IMR-90 (cell line): ENCODE measurements around the gene CDC25B. TPM values are rescaled to one million over a fixed set of nuclear protein-coding genes. Genes with fewer than 3 reads are reported as not detected.

Source experiments
- ATAC-seq: fragments of 200-7000 bp; cut with Tn5 transposase; 2 replicates; pipeline ENCODE4 v1.9.1; 2020; ENCODE audit warnings: low read depth, mild to moderate bottlenecking, moderate library complexity
- BruUV-seq: library from RNA; stranded (reverse); fragments of 400-500 nt; replicated peaks from 2 replicates; lab custom pipeline; 2021; lab: Mats Ljungman, UMichigan
- CTCF ChIA-PET: fragments of 300-600 bp; formaldehyde crosslinking; extraction: SDS; loops from one replicate; lab custom pipeline; 2021; ENCODE audit warnings: antibody characterized with exemption; lab: Yijun Ruan, JAX
- POLR2A ChIA-PET: fragments of 300-600 bp; sonication (Branson Sonifier 250); formaldehyde crosslinking; loops from one replicate; lab custom pipeline; 2022; ENCODE audit warnings: antibody characterized with exemption; ENCODE audit not compliant: unreplicated experiment; lab: Charles Lee
- DNase-seq: peaks from one replicate; pipeline ENCODE4 v3.0.0; 2013
- H2AFZ ChIP-seq: replicated peaks from 2 replicates; pipeline ENCODE3; 2013; ENCODE audit warnings: low read length, mild to moderate bottlenecking; ENCODE audit not compliant: poor library complexity
- H2AK5ac ChIP-seq: 2 replicates; pipeline ENCODE4 v1.6.1; 2013; ENCODE audit warnings: low read depth, low read length, inconsistent platforms
- H2AK9ac ChIP-seq: replicated peaks from 2 replicates; pipeline ENCODE3; 2013; ENCODE audit warnings: mild to moderate bottlenecking, low read depth, low read length, moderate library complexity; ENCODE audit not compliant: poor library complexity
- H2BK120ac ChIP-seq: 2 replicates; pipeline ENCODE4 v1.6.1; 2013; ENCODE audit warnings: low read depth, low read length, inconsistent platforms
- H2BK15ac ChIP-seq: 3 replicates; pipeline ENCODE4 v1.6.1; 2013; ENCODE audit warnings: low read depth, low read length, inconsistent platforms
- H2BK20ac ChIP-seq: 2 replicates; pipeline ENCODE4 v1.6.1; 2013; ENCODE audit warnings: low read depth, mild to moderate bottlenecking, inconsistent platforms, low read length, moderate library complexity
- H2BK5ac ChIP-seq: 2 replicates; pipeline ENCODE4 v1.6.1; 2013; ENCODE audit warnings: mild to moderate bottlenecking, low read depth, low read length, inconsistent platforms; ENCODE audit not compliant: poor library complexity, severe bottlenecking
- H3K14ac ChIP-seq: replicated peaks from 2 replicates; pipeline ENCODE4 v1.6.1; 2013; ENCODE audit warnings: low read depth, low read length, inconsistent platforms
- H3K18ac ChIP-seq: 2 replicates; pipeline ENCODE4 v1.6.1; 2013; ENCODE audit warnings: low read depth, low read length, control low read depth
- H3K23ac ChIP-seq: 2 replicates; pipeline ENCODE4 v1.6.1; 2013; ENCODE audit warnings: low read depth, low read length, inconsistent platforms
- H3K27ac ChIP-seq: 2 replicates; pipeline ENCODE4 v1.5.1; 2013; ENCODE audit warnings: mild to moderate bottlenecking, control low read depth, low read length; ENCODE audit not compliant: insufficient read depth
- H3K27me3 ChIP-seq: 2 replicates; pipeline ENCODE4 v1.6.1; 2013; ENCODE audit warnings: low read length; ENCODE audit not compliant: control insufficient read depth, insufficient read depth
- H3K36me3 ChIP-seq: 2 replicates; pipeline ENCODE4 v1.6.1; 2013; ENCODE audit warnings: low read length, mixed read lengths; ENCODE audit not compliant: control insufficient read depth, insufficient read depth
- H3K4ac ChIP-seq: 2 replicates; pipeline ENCODE4 v1.6.1; 2013; ENCODE audit warnings: low read depth, low read length, inconsistent platforms
- H3K4me1 ChIP-seq: 2 replicates; pipeline ENCODE4 v1.6.1; 2013; ENCODE audit warnings: low read length, mixed read lengths; ENCODE audit not compliant: control insufficient read depth, insufficient read depth
- H3K4me2 ChIP-seq: 2 replicates; pipeline ENCODE4 v1.6.1; 2013; ENCODE audit warnings: low read depth, mild to moderate bottlenecking, control low read depth, low read length, moderate library complexity
- H3K4me3 ChIP-seq: 2 replicates; pipeline ENCODE4 v1.5.1; 2013; ENCODE audit warnings: low read depth, mild to moderate bottlenecking, control low read depth, low read length, moderate library complexity; ENCODE audit not compliant: insufficient read depth
- H3K56ac ChIP-seq: 2 replicates; pipeline ENCODE4 v1.6.1; 2013; ENCODE audit warnings: low read length, inconsistent platforms; ENCODE audit not compliant: insufficient read depth; ENCODE audit errors: extremely low read depth
- H3K79me1 ChIP-seq, 2 experiments: 2 replicates each; pipeline ENCODE4 v1.6.1; 2013; ENCODE audit warnings: low read length in 2 of 2, inconsistent platforms in 1 of 2, low read depth in 1 of 2
- H3K9ac ChIP-seq: 2 replicates; pipeline ENCODE4 v1.6.1; 2013; ENCODE audit warnings: low read depth, low read length, control low read depth
- H3K9me1 ChIP-seq: 2 replicates; pipeline ENCODE4 v1.6.1; 2013; ENCODE audit warnings: low read length, inconsistent platforms; ENCODE audit not compliant: insufficient read depth
- H3K9me3 ChIP-seq: 2 replicates; pipeline ENCODE4 v1.6.1; 2013; ENCODE audit warnings: low read length; ENCODE audit not compliant: control insufficient read depth, insufficient read depth
- H4K20me1 ChIP-seq: 2 replicates; pipeline ENCODE4 v1.6.1; 2013; ENCODE audit warnings: low read length, inconsistent platforms; ENCODE audit not compliant: insufficient read depth
- H4K5ac ChIP-seq: 2 replicates; pipeline ENCODE4 v1.6.1; 2013; ENCODE audit warnings: mild to moderate bottlenecking, low read depth, low read length, control low read depth
- H4K8ac ChIP-seq, 2 experiments: 2 replicates each; pipeline ENCODE4 v1.6.1; 2013; ENCODE audit warnings: low read depth in 2 of 2, low read length in 2 of 2, control low read depth in 1 of 2, inconsistent platforms in 1 of 2
- H4K91ac ChIP-seq: 2 replicates; pipeline ENCODE4 v1.6.1; 2013; ENCODE audit warnings: low read depth, low read length, inconsistent platforms; ENCODE audit not compliant: insufficient read depth
- CEBPB ChIP-seq: IDR thresholded peaks from 2 replicates; pipeline ENCODE4 v1.6.1; 2012; ENCODE audit warnings: low read depth, low read length, improper control_type of control experiment
- CHD1 ChIP-seq: IDR thresholded peaks from 2 replicates; pipeline ENCODE4 v1.6.1; 2012; ENCODE audit warnings: low read depth, low read length, improper control_type of control experiment
- FOS ChIP-seq: fragments of 150-350 bp; IDR thresholded peaks from 2 replicates; pipeline ENCODE4 v1.6.1; 2016; ENCODE audit warnings: low read depth, low read length
- MAFK ChIP-seq: IDR thresholded peaks from 2 replicates; pipeline ENCODE4 v1.6.1; 2012; ENCODE audit warnings: low read depth, low read length, improper control_type of control experiment
- MAZ ChIP-seq: IDR thresholded peaks from 2 replicates; pipeline ENCODE4 v1.6.1; 2012; ENCODE audit warnings: low read depth, mild to moderate bottlenecking, low read length, improper control_type of control experiment, moderate library complexity, borderline replicate concordance
- MXI1 ChIP-seq: IDR thresholded peaks from 2 replicates; pipeline ENCODE4 v1.6.1; 2012; ENCODE audit warnings: low read depth, mild to moderate bottlenecking, low read length, moderate library complexity, borderline replicate concordance
- NFE2L2 ChIP-seq: fragments of 150-350 bp; IDR thresholded peaks from 2 replicates; pipeline ENCODE4 v1.6.1; 2016; ENCODE audit warnings: low read depth, mild to moderate bottlenecking, low read length
- POLR2A ChIP-seq: IDR thresholded peaks from 2 replicates; pipeline ENCODE4 v1.6.1; 2012; ENCODE audit warnings: mild to moderate bottlenecking, low read depth, low read length
- RAD21 ChIP-seq: IDR thresholded peaks from 2 replicates; pipeline ENCODE4 v1.6.1; 2012; ENCODE audit warnings: low read length, improper control_type of control experiment
- RCOR1 ChIP-seq: IDR thresholded peaks from 2 replicates; pipeline ENCODE4 v1.6.1; 2012; ENCODE audit warnings: mild to moderate bottlenecking, low read length, improper control_type of control experiment; ENCODE audit not compliant: insufficient replicate concordance
- SMC3 ChIP-seq: fragments of 150-350 bp; IDR thresholded peaks from 2 replicates; pipeline ENCODE4 v1.6.1; 2016; ENCODE audit warnings: low read depth, mild to moderate bottlenecking, antibody characterized with exemption, low read length, moderate library complexity
- WGBS, 2 experiments: methylation state at CpG; one replicate each; pipeline versions ENCODE4 v1.1.5 to v1.1.7; 2013; ENCODE audit warnings: missing lambda C conversion rate in 2 of 2; ENCODE audit not compliant: insufficient read length in 1 of 2; ENCODE audit errors: extremely low coverage in 2 of 2; 5-methylcytosine and 5-hydroxymethylcytosine counted together
- dilution Hi-C: fragments of 300-500 bp; cut with HindIII; formaldehyde crosslinking; loops from one replicate; pipeline ENCODE4 v1.14.3; 2018; ENCODE audit warnings: low sequenced_read_pairs; ENCODE audit not compliant: unreplicated experiment
- in situ Hi-C: fragments of 300-500 bp; cut with MboI; formaldehyde crosslinking; loops from 3 replicates; pipeline ENCODE4 v1.14.3; 2019; ENCODE audit warnings: low sequenced_read_pairs, inconsistent platforms, mixed read lengths
- intact Hi-C: fragments of 100-400 bp; cut with micrococcal nuclease; formaldehyde crosslinking; loops from 2 replicates; pipeline ENCODE4 v1.10.0; 2022
- polyA plus RNA-seq, 3 experiments: library from polyadenylated mRNA; depleted of rRNA; stranded (reverse); fragments of >200 nt; gene quantifications; 2 replicates each; pipeline ENCODE4 v1.2.3, GENCODE V29; 2012; ENCODE audit warnings: low replicate concordance in 1 of 3
- total RNA-seq: library from RNA; depleted of rRNA; stranded (reverse); fragments of >200 nt; gene quantifications from 2 replicates; pipeline ENCODE4 v1.2.3, GENCODE V29; 2012
- TF ChIP-seq, protein P1 (sequence below): fragments of 150-350 bp; IDR thresholded peaks from 2 replicates; pipeline ENCODE4 v1.6.1; 2017; ENCODE audit warnings: mild to moderate bottlenecking, antibody characterized with exemption, low read length, low read depth
- TF ChIP-seq, protein P2 (sequence below): fragments of 150-350 bp; IDR thresholded peaks from 2 replicates; pipeline ENCODE4 v1.6.1; 2016; ENCODE audit warnings: low read depth, mild to moderate bottlenecking, low read length, moderate library complexity, borderline replicate concordance
- TF ChIP-seq, protein P3 (sequence below): conservative IDR thresholded peaks from 2 replicates; pipeline ENCODE4 v1.5.1; 2012; ENCODE audit warnings: mild to moderate bottlenecking, low read depth, low read length, improper control_type of control experiment

CDC25B gene
- total and polyA plus RNA-seq, 2 of the 4 experiments (the other 2 are of a cell fraction) = 14.5 to 50.5 TPM

DNA sequence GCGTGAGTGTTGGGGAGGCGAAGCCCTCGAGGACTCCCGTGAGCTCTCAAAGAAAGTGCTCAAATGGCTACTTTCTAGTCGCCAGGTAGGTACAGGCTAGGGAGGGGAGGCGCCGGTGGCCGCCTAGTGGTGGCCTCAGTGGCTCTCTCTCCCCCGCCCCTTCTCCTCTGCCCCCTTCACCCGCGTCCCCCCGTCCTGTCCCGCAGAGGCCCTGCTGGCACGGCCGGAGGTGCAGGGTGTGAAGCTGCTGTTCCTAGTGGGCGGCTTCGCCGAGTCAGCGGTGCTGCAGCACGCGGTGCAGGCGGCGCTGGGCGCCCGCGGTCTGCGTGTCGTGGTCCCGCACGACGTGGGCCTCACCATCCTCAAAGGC is 44.8 kb upstream of the CDC25B start:
- no peak overlapping the region for H3K18ac ChIP-seq
- H2BK5ac ChIP-seq = no peak overlapping the region
- dilution Hi-C loops (no loop called here), in situ Hi-C loops (no loop called here), intact Hi-C loops (no loop called here)
- no peak overlapping the region for H4K5ac ChIP-seq
- WGBS, 2 experiments = 82% methylated on average over 16 of the region's 31 CpGs; no CpG with 5 or more reads in 1 of the 2 experiments
- H3K27me3 ChIP-seq = peaks cover 8% of the 10 kb centered on the region
- H3K56ac ChIP-seq = no peak overlapping the region
- H3K9me3 ChIP-seq = no peaks in the 10 kb centered on the region
- H4K20me1 ChIP-seq = 0 out of 2 replicates have a peak, but pooled peaks cover 6% of the 10 kb centered on the region
- H3K27ac ChIP-seq = no peak overlapping the region
- H3K4me2 ChIP-seq = no peak overlapping the region
- DNase-seq (no peak), ATAC-seq (no peak)
- no peaks in the 10 kb centered on the region for H3K79me1 ChIP-seq
- no peak overlapping the region for H3K23ac ChIP-seq
- H2AK5ac ChIP-seq = no peak overlapping the region
- no TSS peak for BruUV-seq
- ChIA-PET CTCF (no interaction called here), POLR2A (no interaction called here)
- H4K8ac ChIP-seq = no peak overlapping the region
- no peak overlapping the region for H3K4me3 ChIP-seq
- H3K4me1 ChIP-seq = no peaks in the 10 kb centered on the region
- no peak for TF ChIP-seq FOS
- TF ChIP-seq SMC3 = no peak
- no peak for TF ChIP-seq CEBPB
- TF ChIP-seq MAFK = no peak
- no peak for TF ChIP-seq RAD21
- no peak for TF ChIP-seq CHD1
- TF ChIP-seq, protein P1, sequence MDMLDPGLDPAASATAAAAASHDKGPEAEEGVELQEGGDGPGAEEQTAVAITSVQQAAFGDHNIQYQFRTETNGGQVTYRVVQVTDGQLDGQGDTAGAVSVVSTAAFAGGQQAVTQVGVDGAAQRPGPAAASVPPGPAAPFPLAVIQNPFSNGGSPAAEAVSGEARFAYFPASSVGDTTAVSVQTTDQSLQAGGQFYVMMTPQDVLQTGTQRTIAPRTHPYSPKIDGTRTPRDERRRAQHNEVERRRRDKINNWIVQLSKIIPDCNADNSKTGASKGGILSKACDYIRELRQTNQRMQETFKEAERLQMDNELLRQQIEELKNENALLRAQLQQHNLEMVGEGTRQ = no peak
- TF ChIP-seq, protein P2, sequence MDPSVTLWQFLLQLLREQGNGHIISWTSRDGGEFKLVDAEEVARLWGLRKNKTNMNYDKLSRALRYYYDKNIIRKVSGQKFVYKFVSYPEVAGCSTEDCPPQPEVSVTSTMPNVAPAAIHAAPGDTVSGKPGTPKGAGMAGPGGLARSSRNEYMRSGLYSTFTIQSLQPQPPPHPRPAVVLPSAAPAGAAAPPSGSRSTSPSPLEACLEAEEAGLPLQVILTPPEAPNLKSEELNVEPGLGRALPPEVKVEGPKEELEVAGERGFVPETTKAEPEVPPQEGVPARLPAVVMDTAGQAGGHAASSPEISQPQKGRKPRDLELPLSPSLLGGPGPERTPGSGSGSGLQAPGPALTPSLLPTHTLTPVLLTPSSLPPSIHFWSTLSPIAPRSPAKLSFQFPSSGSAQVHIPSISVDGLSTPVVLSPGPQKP = no peak
- TF ChIP-seq POLR2A = no peak
- TF ChIP-seq RCOR1 = no peak
- TF ChIP-seq MXI1 = no peak
- TF ChIP-seq, protein P3, sequence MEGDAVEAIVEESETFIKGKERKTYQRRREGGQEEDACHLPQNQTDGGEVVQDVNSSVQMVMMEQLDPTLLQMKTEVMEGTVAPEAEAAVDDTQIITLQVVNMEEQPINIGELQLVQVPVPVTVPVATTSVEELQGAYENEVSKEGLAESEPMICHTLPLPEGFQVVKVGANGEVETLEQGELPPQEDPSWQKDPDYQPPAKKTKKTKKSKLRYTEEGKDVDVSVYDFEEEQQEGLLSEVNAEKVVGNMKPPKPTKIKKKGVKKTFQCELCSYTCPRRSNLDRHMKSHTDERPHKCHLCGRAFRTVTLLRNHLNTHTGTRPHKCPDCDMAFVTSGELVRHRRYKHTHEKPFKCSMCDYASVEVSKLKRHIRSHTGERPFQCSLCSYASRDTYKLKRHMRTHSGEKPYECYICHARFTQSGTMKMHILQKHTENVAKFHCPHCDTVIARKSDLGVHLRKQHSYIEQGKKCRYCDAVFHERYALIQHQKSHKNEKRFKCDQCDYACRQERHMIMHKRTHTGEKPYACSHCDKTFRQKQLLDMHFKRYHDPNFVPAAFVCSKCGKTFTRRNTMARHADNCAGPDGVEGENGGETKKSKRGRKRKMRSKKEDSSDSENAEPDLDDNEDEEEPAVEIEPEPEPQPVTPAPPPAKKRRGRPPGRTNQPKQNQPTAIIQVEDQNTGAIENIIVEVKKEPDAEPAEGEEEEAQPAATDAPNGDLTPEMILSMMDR = no peak
- TF ChIP-seq MAZ = no peak
- no peak for TF ChIP-seq NFE2L2
- H2AK9ac ChIP-seq = no peak overlapping the region
- no peak overlapping the region for H2BK20ac ChIP-seq
- H3K9ac ChIP-seq = no peak overlapping the region
- no peaks in the 10 kb centered on the region; the same call in 1 of the 2 replicates for H3K9me1 ChIP-seq
- H2BK15ac ChIP-seq = no peak overlapping the region
- H3K14ac ChIP-seq = no peak overlapping the region
- no peak overlapping the region for H3K4ac ChIP-seq
- no peak overlapping the region for H4K91ac ChIP-seq
- H2AFZ ChIP-seq = no peak overlapping the region
- H3K36me3 ChIP-seq = peaks cover 6% of the 10 kb centered on the region
- no peak overlapping the region for H2BK120ac ChIP-seq
